HCT116 (cell line): ENCODE measurements around the gene GUCA2B. TPM values are rescaled to one million over a fixed set of nuclear protein-coding genes. Genes with fewer than 3 reads are reported as not detected.

Source experiments
- ATAC-seq: fragments of 200-7000 bp; cut with Tn5 transposase; 2 replicates; pipeline ENCODE4 v1.9.1; 2020; ENCODE audit warnings: mild to moderate bottlenecking, moderate library complexity
- BruUV-seq: library from RNA; stranded (reverse); fragments of 400-500 nt; replicated peaks from 2 replicates; lab custom pipeline; 2021; lab: Mats Ljungman, UMichigan
- CTCF ChIA-PET: fragments of 300-600 bp; sonication (Branson Sonifier 250); formaldehyde crosslinking; loops from one replicate; lab custom pipeline; 2021; ENCODE audit warnings: antibody characterized with exemption; lab: Charles Lee
- POLR2A ChIA-PET: fragments of 300-600, 350-600 bp; sonication (Branson Sonifier 250); formaldehyde crosslinking; loops from one replicate; lab custom pipeline; 2021; ENCODE audit warnings: antibody characterized with exemption; lab: Charles Lee
- RAD21 ChIA-PET, 2 experiments: fragments of 300-600 bp; sonication (Branson Sonifier 250); formaldehyde crosslinking; loops; one replicate each; lab custom pipeline; 2023; ENCODE audit warnings: low total read pairs in 2 of 2; ENCODE audit not compliant: uncharacterized antibody in 2 of 2, unreplicated experiment in 2 of 2, low non-redundant PET in 1 of 2; lab: Charles Lee
- DNase-seq: peaks from one replicate; pipeline ENCODE4 v3.0.0-alpha.2; 2010; ENCODE audit warnings: low read depth, low spot score
- H2AFZ ChIP-seq: fragments of 200-600 bp; shearing (Covaris generic), sonication (generic); 2 replicates; pipeline ENCODE4 v1.6.1; 2017; ENCODE audit warnings: low read depth, mixed run types, mixed read lengths, antibody characterized with exemption, low read length; ENCODE audit not compliant: poor library complexity, severe bottlenecking
- H3K27ac ChIP-seq: 2 replicates; pipeline ENCODE4 v1.5.1; 2012; ENCODE audit warnings: low read depth, low read length
- H3K27me3 ChIP-seq: fragments of 200-600 bp; sonication (generic); 2 replicates; pipeline ENCODE4 v1.6.1; 2016; ENCODE audit warnings: mixed run types, low read length, mixed read lengths; ENCODE audit not compliant: insufficient read depth
- H3K36me3 ChIP-seq, 2 experiments: fragments of 200-500 bp in 1 of 2; fragments of 200-600 bp in 1 of 2; sonication (Bioruptor generic) in 1 of 2; sonication (generic) in 1 of 2; 2 replicates each; pipeline versions ENCODE4 v1.5.1 to v1.6.1; 2014 to 2016; ENCODE audit warnings: low read length in 2 of 2, inconsistent platforms in 1 of 2, mixed read lengths in 1 of 2, mixed run types in 1 of 2; ENCODE audit not compliant: insufficient read depth in 2 of 2, control insufficient read depth in 1 of 2
- H3K4me1 ChIP-seq, 2 experiments: fragments of 200-600 bp in 1 of 2; sonication (generic) in 1 of 2; 2 replicates each; pipeline versions ENCODE4 v1.5.1 to v1.6.1; 2012 to 2017; ENCODE audit warnings: low read length in 2 of 2, inconsistent platforms in 1 of 2, mild to moderate bottlenecking in 1 of 2, mixed read lengths in 1 of 2, mixed run types in 1 of 2, moderate library complexity in 1 of 2; ENCODE audit not compliant: insufficient read depth in 2 of 2, control insufficient read depth in 1 of 2
- H3K4me2 ChIP-seq: fragments of 200-600 bp; sonication (generic); 2 replicates; pipeline ENCODE4 v1.6.1; 2017; ENCODE audit warnings: mixed run types, low read length, mixed read lengths
- H3K4me3 ChIP-seq, 2 experiments: fragments of 200-600 bp in 1 of 2; sonication (generic) in 1 of 2; replicated peaks in 1 of 2; 2 replicates each; pipeline ENCODE4 v1.5.1; 2011 to 2016; ENCODE audit warnings: low read length in 2 of 2, control low read depth in 1 of 2, low read depth in 1 of 2, mild to moderate bottlenecking in 1 of 2, mixed read lengths in 1 of 2, mixed run types in 1 of 2
- H3K79me2 ChIP-seq: fragments of 200-600 bp; sonication (generic); 2 replicates; pipeline ENCODE4 v1.6.1; 2017; ENCODE audit warnings: mild to moderate bottlenecking, mixed run types, low read length, moderate library complexity, mixed read lengths; ENCODE audit not compliant: insufficient read depth
- H3K9ac ChIP-seq: fragments of 200-600 bp; sonication (generic); 2 replicates; pipeline ENCODE4 v1.6.1; 2016; ENCODE audit warnings: low read length, mixed read lengths
- H3K9me2 ChIP-seq: fragments of 200-600 bp; sonication (generic), shearing (Covaris generic); 2 replicates; pipeline ENCODE4 v1.6.1; 2017; ENCODE audit warnings: mixed run types, mild to moderate bottlenecking, moderate library complexity; ENCODE audit not compliant: insufficient read depth
- H3K9me3 ChIP-seq, 2 experiments: fragments of 200-500 bp in 1 of 2; fragments of 200-600 bp in 1 of 2; sonication (Bioruptor generic) in 1 of 2; sonication (generic) in 1 of 2; 2 replicates each; pipeline ENCODE4 v1.6.1; 2014 to 2017; ENCODE audit warnings: low read length in 2 of 2, mixed read lengths in 2 of 2, inconsistent platforms in 1 of 2, low read depth in 1 of 2, mild to moderate bottlenecking in 1 of 2, mixed run types in 1 of 2, moderate library complexity in 1 of 2; ENCODE audit not compliant: control insufficient read depth in 1 of 2, insufficient read depth in 1 of 2
- H4K20me1 ChIP-seq: fragments of 200-600 bp; sonication (generic), shearing (Covaris generic); 2 replicates; pipeline ENCODE4 v1.6.1; 2017; ENCODE audit warnings: mixed run types, mild to moderate bottlenecking, moderate library complexity; ENCODE audit not compliant: insufficient read depth
- ATF3 ChIP-seq: IDR thresholded peaks from 2 replicates; pipeline ENCODE4 v1.6.1; 2012
- CBX3 ChIP-seq: IDR thresholded peaks from 2 replicates; pipeline ENCODE4 v1.6.1; 2012; ENCODE audit warnings: low read depth
- CTCF ChIP-seq, 3 experiments: fragments of 200-600 bp in 1 of 3; sonication (generic) in 1 of 3; IDR thresholded peaks in 2 of 3; conservative IDR thresholded peaks in 1 of 3; 2 replicates each; pipeline ENCODE4 v1.5.1; 2012 to 2017; ENCODE audit warnings: low read depth in 2 of 3, low read length in 2 of 3, antibody characterized with exemption in 1 of 3, borderline replicate concordance in 1 of 3, control low read depth in 1 of 3, mild to moderate bottlenecking in 1 of 3, mixed read lengths in 1 of 3, mixed run types in 1 of 3, moderate library complexity in 1 of 3; ENCODE audit not compliant: insufficient read depth in 1 of 3
- EGR1 ChIP-seq: IDR thresholded peaks from 2 replicates; pipeline ENCODE4 v1.6.1; 2012; ENCODE audit warnings: low read depth
- FOSL1 ChIP-seq: IDR thresholded peaks from 2 replicates; pipeline ENCODE4 v1.6.1; 2012; ENCODE audit warnings: low read depth
- SIN3A ChIP-seq: IDR thresholded peaks from 2 replicates; pipeline ENCODE4 v1.6.1; 2012; ENCODE audit warnings: low read depth
- SP1 ChIP-seq: IDR thresholded peaks from 2 replicates; pipeline ENCODE4 v1.6.1; 2012; ENCODE audit warnings: low read depth
- SRF ChIP-seq: IDR thresholded peaks from 2 replicates; pipeline ENCODE4 v1.6.1; 2012; ENCODE audit warnings: low read depth
- TCF7L2 ChIP-seq: IDR thresholded peaks from 2 replicates; pipeline ENCODE4 v1.7.0; 2011; ENCODE audit warnings: borderline replicate concordance, inconsistent platforms; ENCODE audit not compliant: insufficient read depth, insufficient read length; ENCODE audit errors: extremely low read depth
- YY1 ChIP-seq: IDR thresholded peaks from 2 replicates; pipeline ENCODE4 v1.6.1; 2011; ENCODE audit warnings: low read length, low read depth, moderate library complexity, mild to moderate bottlenecking; ENCODE audit not compliant: insufficient replicate concordance; ENCODE audit errors: extremely low read depth
- ZBTB33 ChIP-seq: IDR thresholded peaks from 2 replicates; pipeline ENCODE4 v1.6.1; 2011; ENCODE audit warnings: mild to moderate bottlenecking, low read length, moderate library complexity; ENCODE audit not compliant: insufficient replicate concordance; ENCODE audit errors: extremely low read depth
- ZFX ChIP-seq: fragments of 450-650 bp; IDR thresholded peaks from 2 replicates; pipeline ENCODE4 v1.6.1; 2017
- ZNF274 ChIP-seq: fragments of 200-500 bp; sonication (Bioruptor generic); IDR thresholded peaks from 2 replicates; pipeline ENCODE4 v1.6.1; 2014; ENCODE audit warnings: mild to moderate bottlenecking, low read depth, low read length, inconsistent platforms
- intact Hi-C: fragments of 100-400 bp; cut with micrococcal nuclease; formaldehyde crosslinking; loops from 2 replicates; pipeline ENCODE4 v1.10.0; 2022
- total RNA-seq: library from RNA; stranded (reverse); gene quantifications from one replicate; pipeline ENCODE4 v1.2.1, GENCODE V29; 2021; ENCODE audit not compliant: unreplicated experiment

The GUCA2B gene
- total RNA-seq, 1 experiment from 2014 or later, result not detected

GRCh38 chr1:42178249-42178648, 25.0 kb downstream of the GUCA2B start (continued):
- TF ChIP-seq ZBTB33 (no peak), SIN3A (no peak), EGR1 (no peak), CTCF (IDR thresholded peaks at IDR 0.05 in 2 of 3, conservative IDR thresholded peaks at IDR 0.05 in 1 of 3; ENCODE audit: borderline replicate concordance in 1 of 3, insufficient read depth in 1 of 3, low read depth in 2 of 3, low read length in 2 of 3) (no peak)

- peaks cover 0 to 10% of the 10 kb centered on the region in 2 experiments; a peak in 1 of 4 replicates for H3K36me3 ChIP-seq
- peaks cover 0 to under 1% of the 10 kb centered on the region in 2 experiments; a peak in 2 of 4 replicates for H3K4me1 ChIP-seq
- RAD21 ChIA-PET, result no interaction called here
- ATAC-seq (no peak), DNase-seq (no peak)
- 0 out of 2 replicates have a peak, but pooled peaks cover 5% of the 10 kb centered on the region for H4K20me1 ChIP-seq
- H3K9me2 ChIP-seq, result no peaks in the 10 kb centered on the region
- TF ChIP-seq ZNF274, result no peak
- TF ChIP-seq TCF7L2, result no peak
- TF ChIP-seq CBX3, result no peak
- TF ChIP-seq ATF3, result no peak
- TF ChIP-seq FOSL1, result no peak
- TF ChIP-seq ZFX, result no peak
- no peak for TF ChIP-seq SIN3A
- TF ChIP-seq SP1, result no peak
- TF ChIP-seq YY1, result no peak
- TF ChIP-seq SRF, result no peak
- TF ChIP-seq, all 23 proteins: peak for 0
- H2AFZ ChIP-seq, result no peak overlapping the region
- no peaks in the 10 kb centered on the region for H3K9me3 ChIP-seq
- intact Hi-C loops, result loop anchor here (10.0 kb wide), 2 partner anchors 556 to 914 kb away; no protein-coding TSS in a partner anchor
- no peak overlapping the region for H3K27ac ChIP-seq
- no peak overlapping the region for H3K4me3 ChIP-seq
- H3K9ac ChIP-seq, result no peak overlapping the region
- BruUV-seq, result no TSS peak
- ChIA-PET POLR2A (no interaction called here), CTCF (no interaction called here)
- no peak overlapping the region for H3K4me2 ChIP-seq
- H3K27me3 ChIP-seq, result no peaks in the 10 kb centered on the region
- H3K79me2 ChIP-seq, result no peaks in the 10 kb centered on the region
These were observed 26.1 kb downstream of the GUCA2B start for GRCh38 chr1:42179275-42179674.
